HFFc6 (cell line): Measurements from ENCODE around the gene STON1. TPM values are rescaled to one million over a fixed set of nuclear protein-coding genes. Genes with fewer than 3 reads are reported as not detected.
"Not testable (repeated sequence)": the region's sequence is repeated elsewhere in the genome, so short reads cannot be mapped to it uniquely, and the experiment has no call there.

ENCODE experiments used
- DNase-seq: peaks from one replicate; pipeline ENCODE4 v3.0.0-alpha.2; 2018
- H3K27ac Mint-ChIP-seq: 2 replicates; pipeline ENCODE4 v1.8.0; 2020; ENCODE audit warnings: mild to moderate bottlenecking, mixed read lengths
- H3K27me3 Mint-ChIP-seq: 2 replicates; pipeline ENCODE4 v1.8.0; 2021; ENCODE audit warnings: mild to moderate bottlenecking, moderate library complexity, mixed read lengths; ENCODE audit not compliant: insufficient read depth
- H3K36me3 Mint-ChIP-seq: 2 replicates; pipeline ENCODE4 v1.8.0; 2021; ENCODE audit warnings: low read depth, mixed read lengths
- H3K4me1 Mint-ChIP-seq: 2 replicates; pipeline ENCODE4 v1.8.0; 2020; ENCODE audit warnings: low read depth, mixed read lengths
- H3K4me3 Mint-ChIP-seq: 2 replicates; pipeline ENCODE4 v1.8.0; 2020; ENCODE audit warnings: mild to moderate bottlenecking, moderate library complexity, mixed read lengths
- H3K9me3 Mint-ChIP-seq: 2 replicates; pipeline ENCODE4 v1.8.0; 2020; ENCODE audit warnings: mild to moderate bottlenecking, mixed read lengths
- CTCF ChIP-seq: fragments of 200-600 bp; sonication (generic); IDR thresholded peaks from 2 replicates; pipeline ENCODE4 v1.5.0; 2021; ENCODE audit warnings: antibody characterized with exemption, mild to moderate bottlenecking
- total RNA-seq, 6 experiments: library from RNA; stranded (reverse); fragmentation: NEBNext Ultra II Directional; extraction: Animal tissue kit (Norgen Biotek cat#: 25700); gene quantifications; 2 replicates in 1 of 6; 3 replicates in 5 of 6; pipeline ENCODE4 v1.2.3, GENCODE V29; 2021

The STON1 gene
- total RNA-seq, 6 experiments from 2014 or later: 1.3 to 4.3 (median 3.1) TPM

DNA sequence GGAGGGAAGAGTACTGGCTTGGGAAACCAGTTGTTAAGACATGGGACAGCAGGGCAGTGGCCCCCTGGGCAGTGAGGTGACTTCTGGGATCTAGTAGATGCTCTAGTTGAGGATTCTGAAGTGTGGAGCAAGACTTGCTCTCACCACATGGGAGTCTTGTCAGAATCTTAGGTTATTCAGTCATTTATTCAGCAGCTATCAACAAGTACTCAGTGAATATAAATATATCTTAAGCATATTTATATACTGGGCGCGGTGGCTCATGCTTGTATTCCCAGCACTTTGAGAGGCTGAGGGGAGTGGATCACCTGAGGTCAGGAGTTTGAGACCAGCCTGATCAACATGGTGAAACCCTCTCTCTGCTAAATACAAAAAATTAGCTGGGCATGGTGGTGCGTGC, 20.0 kb downstream of the STON1 start:
- no peak for DNase-seq
- no peaks in the 10 kb centered on the region; the same call in 1 of the 2 replicates for H3K4me1 Mint-ChIP-seq
- no peak overlapping the region for H3K4me3 Mint-ChIP-seq
- H3K36me3 Mint-ChIP-seq: peaks cover 8% of the 10 kb centered on the region; the same call in 1 of the 2 replicates
- no peak for TF ChIP-seq CTCF
- peaks cover 9% of the 10 kb centered on the region for H3K9me3 Mint-ChIP-seq
- H3K27me3 Mint-ChIP-seq: peaks cover 3% of the 10 kb centered on the region; the same call in 1 of the 2 replicates
- H3K27ac Mint-ChIP-seq: no peak overlapping the region

GRCh38 chr2:48551548-48551947, 21.6 kb downstream of the STON1 start:
- TF ChIP-seq CTCF: no peak
- DNase-seq: no peak
- H3K36me3 Mint-ChIP-seq: peaks cover 8% of the 10 kb centered on the region; the same call in 1 of the 2 replicates

GRCh38 chr2:48555071-48555470, 25.1 kb downstream of the STON1 start:
- H3K36me3 Mint-ChIP-seq, H3K27me3 Mint-ChIP-seq, H3K4me1 Mint-ChIP-seq, H3K4me3 Mint-ChIP-seq, H3K9me3 Mint-ChIP-seq, DNase-seq, H3K27ac Mint-ChIP-seq: not testable (repeated sequence)

More at GRCh38 chr2:48551548-48551947, 21.6 kb downstream of the STON1 start:
- peaks cover 9% of the 10 kb centered on the region for H3K9me3 Mint-ChIP-seq
- H3K4me3 Mint-ChIP-seq: no peak overlapping the region
- H3K27ac Mint-ChIP-seq: no peak overlapping the region
- peaks cover 3% of the 10 kb centered on the region; the same call in 1 of the 2 replicates for H3K27me3 Mint-ChIP-seq
- H3K4me1 Mint-ChIP-seq: no peaks in the 10 kb centered on the region; the same call in 1 of the 2 replicates

GRCh38 chr2:48558456-48558855, 28.5 kb downstream of the STON1 start:
- H3K36me3 Mint-ChIP-seq: peaks cover 4% of the 10 kb centered on the region; the same call in 1 of the 2 replicates
- DNase-seq: no peak
- TF ChIP-seq CTCF: no peak
- no peak overlapping the region for H3K27ac Mint-ChIP-seq
- H3K27me3 Mint-ChIP-seq: no peaks in the 10 kb centered on the region
- peaks cover 4% of the 10 kb centered on the region; the same call in 1 of the 2 replicates for H3K9me3 Mint-ChIP-seq
- H3K4me1 Mint-ChIP-seq: no peaks in the 10 kb centered on the region
- no peak overlapping the region for H3K4me3 Mint-ChIP-seq

DNA sequence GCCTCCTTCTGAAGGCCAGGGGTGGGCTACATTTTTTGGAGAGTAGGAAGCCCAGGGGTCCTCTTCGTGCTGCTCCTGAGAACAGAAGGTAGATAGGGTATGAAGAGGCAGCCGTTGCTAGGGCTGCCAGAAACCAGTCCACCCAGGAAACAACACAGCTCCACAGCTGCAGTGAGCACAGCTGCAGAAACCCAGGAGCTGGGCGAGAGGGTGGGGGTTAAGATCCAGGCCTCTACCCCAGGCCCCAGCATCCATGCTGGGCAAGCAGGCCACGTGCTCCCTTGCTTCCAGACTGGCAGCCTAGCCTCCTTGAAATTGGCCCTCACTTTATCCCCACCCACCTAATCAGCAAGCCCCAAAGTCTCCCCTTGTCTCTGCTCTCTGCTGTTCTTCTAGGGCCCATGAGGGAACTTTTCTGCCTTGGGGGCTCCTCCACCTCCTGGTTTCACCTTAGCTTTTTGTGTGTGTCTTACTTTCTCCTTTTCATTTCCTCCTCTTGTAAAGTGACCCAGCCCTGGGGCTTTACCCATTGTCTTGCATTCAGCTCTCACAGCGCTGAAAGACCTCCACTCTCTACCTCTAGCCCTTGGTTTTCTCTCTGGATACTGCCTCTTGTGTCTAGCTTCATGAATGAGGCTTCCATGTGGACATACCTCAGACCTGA, 30.7 kb downstream of the STON1 start:
- Mint-ChIP-seq H3K9me3 (no peaks in the 10 kb centered on the region), H3K4me3 (no peak overlapping the region), H3K36me3 (no peaks in the 10 kb centered on the region), H3K27ac (no peak overlapping the region), H3K4me1 (no peaks in the 10 kb centered on the region), H3K27me3 (no peaks in the 10 kb centered on the region)
- DNase-seq: no peak
- TF ChIP-seq CTCF: no peak

DNA sequence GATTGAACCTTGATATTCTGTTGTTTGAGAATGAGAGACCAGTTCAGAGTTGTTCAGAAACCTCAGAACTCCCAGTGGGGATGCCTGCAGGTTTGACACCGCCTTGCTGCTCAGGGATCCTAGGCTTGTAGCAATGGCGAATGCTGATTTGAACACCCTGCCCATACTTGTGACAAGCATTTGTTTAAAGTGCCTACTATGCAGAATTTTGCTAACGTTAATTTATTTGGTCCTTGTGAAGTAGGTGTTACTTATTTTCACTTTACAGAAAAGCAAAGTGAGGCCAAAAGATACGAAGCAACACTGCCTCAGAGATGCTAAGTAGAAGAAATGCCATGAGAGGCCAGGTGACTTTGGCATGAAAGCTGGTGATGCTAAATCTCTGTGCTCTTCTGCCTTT, 32.3 kb downstream of the STON1 start:
- DNase-seq: no peak
- Mint-ChIP-seq H3K27me3 (no peaks in the 10 kb centered on the region; the same call in 1 of the 2 replicates), H3K36me3 (no peaks in the 10 kb centered on the region), H3K4me1 (peaks cover 8% of the 10 kb centered on the region), H3K9me3 (no peaks in the 10 kb centered on the region), H3K4me3 (no peak overlapping the region), H3K27ac (no peak overlapping the region)
- TF ChIP-seq CTCF: no peak
